Activated effector memory CD4-positive, alpha-beta T cell treated with Interleukin-2 at 50 U/mL for 16 hours (primary cell): ENCODE data around the gene LARP4B.

Experiments
- DNase-seq: peaks from one replicate; pipeline ENCODE4 v3.0.0-alpha.2; 2020

The LARP4B gene

GRCh38 chr10:860519-860918 lies 71.0 kb downstream of the LARP4B start:
- DNase-seq, result no peak

DNA sequence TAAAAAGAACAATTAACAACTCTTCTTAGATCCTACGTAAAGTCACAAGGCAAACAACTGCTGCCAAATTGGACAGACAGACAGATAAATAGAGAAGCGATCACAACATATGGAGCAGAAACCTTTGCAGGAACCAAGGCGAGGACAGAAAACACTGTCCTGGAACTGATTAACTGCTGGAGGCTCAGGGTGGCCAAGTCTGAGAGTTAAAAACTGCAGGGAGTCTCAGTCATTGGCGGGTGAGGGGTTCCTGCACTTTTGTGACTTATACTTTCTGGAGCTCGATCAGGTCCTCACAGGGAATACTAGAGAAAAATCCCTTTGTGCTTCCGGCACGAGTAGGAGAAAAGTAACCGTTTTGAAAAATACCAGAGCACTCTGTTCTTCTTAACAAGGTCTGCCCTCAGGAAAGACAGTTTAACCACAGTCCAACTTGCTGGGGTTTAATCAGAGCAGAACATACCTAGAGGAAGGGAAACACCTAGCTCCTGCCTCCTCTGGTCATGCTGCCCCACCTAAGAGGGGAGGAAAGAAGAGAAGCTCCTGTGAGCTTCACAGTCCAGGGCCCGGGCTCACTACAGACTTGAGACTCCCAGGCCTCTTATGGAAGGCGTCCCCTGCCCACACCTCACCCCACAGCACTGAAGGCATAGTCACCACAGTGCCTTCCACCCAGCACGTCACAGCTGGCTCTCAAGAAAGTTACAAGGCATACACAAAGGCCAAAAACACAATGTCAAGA lies 74.9 kb downstream of the LARP4B start:
- no peak for DNase-seq

GRCh38 chr10:855671-856070 lies 75.8 kb downstream of the LARP4B start:
- no peak for DNase-seq

- DNase-seq, result no peak
Observed at GRCh38 chr10:855079-855478, 76.4 kb downstream of the LARP4B start.

GRCh38 chr10:853017-853416 lies 78.5 kb downstream of the LARP4B start:
- DNase-seq, result no peak

DNA sequence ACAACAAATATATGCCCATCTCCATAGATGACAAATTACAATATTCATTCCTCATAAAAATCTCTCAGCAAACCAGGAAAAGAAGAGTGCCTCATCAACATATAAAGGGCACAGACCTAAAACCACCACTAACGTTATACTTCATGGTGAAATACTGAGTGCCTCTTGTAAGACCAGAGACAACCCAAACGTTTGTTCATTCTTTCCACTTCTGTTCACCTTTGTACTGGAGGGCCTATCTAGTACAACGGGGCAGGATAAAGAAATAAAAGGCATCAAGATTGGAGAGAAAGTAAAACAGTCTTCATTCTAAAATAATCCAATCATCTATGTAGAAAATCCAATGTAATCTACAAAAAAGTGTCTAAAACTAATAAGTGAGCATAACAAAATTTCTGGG lies 79.1 kb downstream of the LARP4B start:
- no peak for DNase-seq

- no peak for DNase-seq
Observed at GRCh38 chr10:851901-852300, 79.6 kb downstream of the LARP4B start.

- no peak for DNase-seq
Observed at GRCh38 chr10:850093-850492, 81.4 kb downstream of the LARP4B start.

- no peak for DNase-seq
Observed at GRCh38 chr10:847868-848267, 83.6 kb downstream of the LARP4B start.

DNA sequence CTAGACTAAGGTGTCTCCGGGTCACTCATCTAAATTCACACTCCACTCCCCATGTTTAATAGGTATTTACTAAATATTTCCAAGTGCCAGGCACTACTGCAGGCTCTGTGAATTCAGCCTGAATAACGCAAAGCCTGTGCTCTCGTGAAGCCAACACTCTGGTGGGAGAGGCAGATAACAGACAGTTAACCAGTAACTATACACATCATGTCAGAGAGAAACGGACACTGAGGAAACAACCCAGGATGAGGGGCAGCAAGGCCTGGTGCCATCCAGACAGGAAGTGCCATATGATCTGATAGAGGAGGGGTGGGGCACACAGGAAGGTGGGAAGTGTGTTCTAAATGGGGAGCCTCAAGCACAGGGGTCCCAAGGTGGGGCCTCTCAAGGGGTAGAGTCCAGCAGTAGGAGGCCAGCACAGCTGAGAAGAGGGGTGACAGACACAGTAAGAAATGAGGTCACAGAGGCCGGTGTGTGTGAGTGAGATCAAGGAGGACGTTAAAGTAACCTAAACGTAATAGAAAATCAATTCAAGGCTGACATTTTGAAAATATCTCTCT lies 85.3 kb downstream of the LARP4B start:
- no peak for DNase-seq

GRCh38 chr10:845526-845925 lies 86.0 kb downstream of the LARP4B start:
- no peak for DNase-seq

GRCh38 chr10:844552-844951 lies 87.0 kb downstream of the LARP4B start:
- DNase-seq, result no peak

DNA sequence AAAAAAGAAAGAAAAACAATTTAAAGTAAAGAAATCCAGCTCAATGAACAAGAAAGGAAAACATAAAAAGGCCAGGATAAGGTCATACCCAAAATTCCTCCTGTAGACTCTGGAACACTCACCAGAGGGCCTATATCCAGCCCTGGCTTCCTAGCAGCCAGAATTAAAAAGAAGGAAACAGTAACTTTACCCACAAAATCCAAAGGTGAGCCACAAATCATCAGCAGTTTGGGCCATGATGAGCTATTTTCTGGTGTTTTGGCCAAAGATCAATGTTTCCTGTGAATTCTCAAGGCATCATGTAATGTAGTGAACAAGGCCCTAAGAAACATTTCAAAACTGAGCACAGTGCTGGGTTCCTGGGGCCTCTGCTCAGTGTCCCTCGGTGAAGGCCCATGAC lies 87.8 kb downstream of the LARP4B start:
- no peak for DNase-seq

DNA sequence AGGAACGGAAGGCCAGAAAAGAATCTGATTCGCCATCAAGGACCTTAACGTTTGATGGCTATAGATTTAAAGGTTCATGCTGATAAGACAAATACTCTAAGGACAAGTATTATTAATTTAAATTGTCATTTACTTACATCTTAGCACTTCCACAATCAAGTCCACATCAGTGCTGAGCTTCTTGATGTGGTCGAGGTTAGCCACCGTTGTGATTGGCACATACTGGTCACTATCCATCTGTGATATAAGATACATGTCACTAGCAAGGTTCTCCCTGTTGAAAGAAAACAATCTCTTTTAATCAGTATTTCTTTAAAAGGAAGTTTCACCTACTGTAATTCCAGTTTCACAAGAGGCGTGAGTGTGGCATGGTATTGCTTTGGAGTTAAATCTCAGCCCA lies 88.7 kb downstream of the LARP4B start:
- no peak for DNase-seq

- no peak for DNase-seq
Observed at GRCh38 chr10:841535-841934, 90.0 kb downstream of the LARP4B start.

DNA sequence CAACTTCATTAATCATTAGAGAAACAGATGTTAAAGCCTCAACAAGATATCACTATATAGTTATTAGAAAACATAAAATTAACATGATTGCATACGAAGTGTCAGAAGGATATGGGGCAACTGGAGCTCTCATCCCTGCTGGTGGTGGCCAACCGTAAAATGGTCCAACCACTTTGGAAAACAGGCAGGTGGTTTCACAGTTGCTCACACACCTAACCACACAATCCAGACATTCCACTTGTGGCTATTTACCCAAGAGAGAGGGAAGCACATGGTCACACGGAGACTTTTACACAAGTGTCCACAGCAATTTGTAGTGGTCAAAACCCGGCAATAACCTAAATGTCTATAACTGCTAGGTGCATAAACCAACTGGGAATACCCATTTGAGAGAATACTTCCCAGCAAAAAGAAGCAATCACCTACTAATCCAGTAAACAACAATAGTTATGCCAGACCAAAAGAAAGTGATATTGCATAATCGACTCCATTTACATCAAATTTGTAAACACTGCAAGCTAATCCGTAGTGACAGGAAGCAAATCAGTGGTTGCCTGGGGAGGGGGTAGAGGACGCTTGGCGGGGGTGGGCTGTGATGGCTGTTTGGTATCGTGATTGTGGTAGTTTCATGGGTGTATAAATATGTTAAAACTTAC lies 91.8 kb downstream of the LARP4B start:
- DNase-seq, result no peak

DNA sequence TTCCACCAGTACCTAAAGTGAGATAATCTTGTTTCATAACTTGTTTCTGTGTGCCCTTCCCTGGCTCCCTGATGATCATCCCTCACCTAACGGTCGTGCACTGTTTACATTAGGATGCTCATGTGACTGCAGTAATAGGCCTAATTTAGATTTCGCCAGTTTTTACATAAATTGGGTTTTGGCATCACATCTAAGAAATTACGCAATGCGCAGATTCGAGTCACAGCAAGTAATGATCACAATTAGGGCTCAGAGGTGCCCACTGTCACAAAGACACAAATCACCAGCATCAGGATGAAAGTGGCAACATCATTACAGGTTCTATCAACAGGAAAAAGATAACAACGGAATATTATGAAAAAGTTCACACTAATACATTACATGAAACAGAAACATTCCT lies 94.7 kb downstream of the LARP4B start:
- no peak for DNase-seq

GRCh38 chr10:834493-834892 lies 97.0 kb downstream of the LARP4B start:
- DNase-seq, result no peak

DNA sequence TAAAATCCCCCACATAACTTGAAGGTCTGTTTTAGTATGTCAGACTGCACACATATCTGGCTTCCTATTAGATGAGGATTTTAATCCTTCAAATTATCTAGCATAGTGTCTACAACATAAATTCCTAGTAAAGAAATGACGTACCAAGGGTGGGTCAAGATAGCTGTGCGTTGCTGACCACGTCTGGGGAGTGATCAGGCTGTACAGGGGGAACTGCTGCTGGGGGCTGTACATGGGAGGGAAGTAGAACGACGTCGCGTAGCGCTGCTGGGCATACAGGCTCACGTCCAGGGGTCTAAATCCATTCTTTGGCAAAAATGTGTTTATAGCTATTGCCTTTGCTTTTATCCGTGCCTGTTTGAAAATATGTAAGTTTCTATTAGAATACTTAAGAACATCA lies 102.3 kb downstream of the LARP4B start:
- no peak for DNase-seq

DNA sequence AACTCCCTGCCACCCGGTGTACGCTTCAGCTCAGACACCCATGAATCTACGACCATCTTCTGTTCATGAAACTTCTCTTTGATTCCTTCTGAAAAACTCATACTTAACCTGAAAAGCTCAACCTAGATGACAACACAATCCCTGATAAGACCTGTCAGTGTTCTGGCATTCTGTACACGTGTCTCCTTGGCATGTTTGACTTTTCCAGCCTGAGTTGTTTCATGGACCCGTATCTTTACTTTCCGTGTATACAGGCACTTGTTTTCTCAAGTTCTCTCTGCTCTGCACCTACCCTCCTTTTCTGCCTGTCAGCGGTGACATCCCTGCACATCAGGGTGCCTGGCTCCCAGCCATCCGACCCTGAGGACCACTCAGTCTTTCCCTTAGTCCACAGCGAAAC lies 103.3 kb downstream of the LARP4B start:
- DNase-seq, result no peak

DNA sequence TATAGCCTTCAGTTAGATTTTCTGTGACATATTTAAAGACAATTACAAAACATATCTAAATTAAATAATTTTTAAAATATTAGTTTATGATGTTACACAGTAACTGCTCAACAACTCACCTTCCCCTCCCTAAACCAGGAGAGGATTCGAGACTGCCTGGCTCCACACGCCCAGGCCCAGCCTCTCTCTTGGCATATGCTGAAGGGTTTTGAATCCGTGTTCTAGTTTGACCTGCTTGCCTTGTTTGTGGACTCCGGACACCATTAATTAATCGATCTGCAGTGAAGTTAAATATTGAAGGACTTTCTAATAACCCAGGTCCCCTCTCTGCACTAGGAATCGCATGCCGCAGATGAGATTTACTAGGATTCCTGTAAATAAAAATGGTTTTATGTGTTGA lies 106.6 kb downstream of the LARP4B start:
- DNase-seq, result no peak

- DNase-seq, result no peak
Observed at GRCh38 chr10:824497-824896, 107.0 kb downstream of the LARP4B start.

- no peak for DNase-seq
Observed at GRCh38 chr10:822661-823367, 108.7 kb downstream of the LARP4B start.

DNA sequence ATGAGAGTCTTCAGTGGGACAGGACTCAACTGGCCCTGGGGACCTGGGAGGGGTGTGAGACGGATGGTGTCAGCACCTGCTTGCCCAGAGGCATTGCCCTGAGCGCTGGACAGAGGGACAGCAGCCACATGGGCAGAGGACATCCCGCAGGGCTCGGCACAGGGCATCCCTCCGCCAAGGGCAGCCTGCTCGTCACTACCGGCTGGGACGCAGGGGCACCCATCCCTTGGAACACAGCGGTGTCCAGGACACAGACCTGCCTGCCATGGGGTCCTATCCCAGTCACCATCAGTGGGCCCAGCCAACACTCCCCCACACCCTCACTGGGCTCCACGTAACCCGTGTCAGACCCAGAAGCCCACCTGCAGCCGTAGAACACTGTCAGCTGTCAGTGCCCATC lies 109.3 kb downstream of the LARP4B start:
- DNase-seq, result no peak
